Measurements from ENCODE around the gene PHLDB3. TPM values are rescaled to one million over a fixed set of nuclear protein-coding genes. Genes with fewer than 3 reads are reported as not detected.

The PHLDB3 gene
- total and polyA plus RNA-seq, 2 of the 13 experiments (the other 11 are each of a cell fraction or from before 2014, with no cell fraction given): 11.3 to 14.5 TPM

DNA sequence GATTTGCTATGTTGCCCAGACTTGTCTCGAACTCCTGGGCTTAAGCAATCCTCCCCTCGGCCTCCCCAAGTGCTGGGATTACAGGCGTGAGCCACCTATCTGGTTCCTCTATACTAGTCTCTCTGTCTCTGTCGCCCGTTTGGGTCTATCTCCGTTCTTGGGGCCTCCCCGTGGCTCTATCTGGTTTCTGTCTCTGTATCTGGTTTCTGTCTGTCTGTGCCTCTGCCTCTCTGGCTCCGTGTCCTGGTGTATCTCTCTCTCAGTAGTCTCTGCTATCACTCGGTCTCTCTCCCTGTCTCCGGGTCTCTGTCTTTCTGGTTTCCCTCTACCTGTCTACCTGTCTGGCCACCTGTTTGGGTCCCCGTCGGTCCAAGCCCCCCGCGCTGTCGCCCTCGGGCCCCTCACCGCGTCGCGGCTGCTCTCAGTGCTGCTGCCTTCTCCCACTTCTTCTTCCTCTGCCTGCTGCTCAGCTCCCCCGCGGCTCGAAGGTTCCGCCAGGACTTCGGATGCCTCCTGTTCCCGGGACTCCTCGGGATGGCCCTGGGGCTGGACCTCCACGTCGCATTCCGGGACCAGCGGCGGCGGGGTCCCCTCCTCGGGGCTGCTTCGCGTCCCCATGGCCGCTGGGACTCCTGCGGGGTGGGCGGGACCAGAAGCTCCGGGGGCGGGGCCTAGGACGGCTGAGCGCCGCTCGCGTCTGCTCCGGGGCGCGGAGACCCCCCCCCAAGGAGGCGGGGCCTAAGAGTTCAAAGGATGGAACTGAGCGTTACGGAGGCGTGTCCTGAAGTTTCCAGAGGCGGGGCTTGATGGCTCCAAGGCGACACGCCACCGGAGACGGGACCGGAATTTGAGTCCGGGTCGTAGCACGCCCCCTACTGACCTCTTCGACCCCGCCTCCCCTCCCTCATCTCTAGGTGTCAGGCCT is 783 bp downstream of the PHLDB3 start (continued):
- TF ChIP-seq, protein P1, sequence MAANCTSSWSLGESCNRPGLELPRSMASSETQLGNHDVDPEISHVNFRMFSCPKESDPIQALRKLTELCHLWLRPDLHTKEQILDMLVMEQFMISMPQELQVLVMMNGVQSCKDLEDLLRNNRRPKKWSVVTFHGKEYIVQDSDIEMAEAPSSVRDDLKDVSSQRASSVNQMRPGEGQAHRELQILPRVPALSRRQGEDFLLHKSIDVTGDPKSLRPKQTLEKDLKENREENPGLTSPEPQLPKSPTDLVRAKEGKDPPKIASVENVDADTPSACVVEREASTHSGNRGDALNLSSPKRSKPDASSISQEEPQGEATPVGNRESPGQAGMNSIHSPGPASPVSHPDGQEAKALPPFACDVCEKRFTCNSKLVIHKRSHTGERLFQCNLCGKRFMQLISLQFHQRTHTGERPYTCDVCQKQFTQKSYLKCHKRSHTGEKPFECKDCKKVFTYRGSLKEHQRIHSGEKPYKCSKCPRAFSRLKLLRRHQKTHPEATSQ (CRISPR knock-in tag; IDR thresholded peaks at IDR 0.05; ENCODE audit: borderline replicate concordance): no peak
- no peak for TF ChIP-seq ZNF569 (CRISPR knock-in tag; IDR thresholded peaks at IDR 0.05; ENCODE audit: borderline replicate concordance)
- no peak for TF ChIP-seq TCF7 (IDR thresholded peaks at IDR 0.05; ENCODE audit: low read depth)
- TF ChIP-seq HNF4G (IDR thresholded peaks at IDR 0.05; ENCODE audit: borderline replicate concordance, low read depth, low read length): no peak
- peak; percentile 17 for TF ChIP-seq HNF4G (CRISPR knock-in tag; IDR thresholded peaks at IDR 0.05; ENCODE audit: borderline replicate concordance, low read depth)
- no peak for TF ChIP-seq ZNF775 (CRISPR knock-in tag; IDR thresholded peaks at IDR 0.05; ENCODE audit: borderline replicate concordance)
- TF ChIP-seq ZNF589 (CRISPR knock-in tag; conservative IDR thresholded peaks at IDR 0.05): no peak
- TF ChIP-seq ZNF549 (CRISPR knock-in tag; IDR thresholded peaks at IDR 0.05): no peak
- TF ChIP-seq, protein P2, sequence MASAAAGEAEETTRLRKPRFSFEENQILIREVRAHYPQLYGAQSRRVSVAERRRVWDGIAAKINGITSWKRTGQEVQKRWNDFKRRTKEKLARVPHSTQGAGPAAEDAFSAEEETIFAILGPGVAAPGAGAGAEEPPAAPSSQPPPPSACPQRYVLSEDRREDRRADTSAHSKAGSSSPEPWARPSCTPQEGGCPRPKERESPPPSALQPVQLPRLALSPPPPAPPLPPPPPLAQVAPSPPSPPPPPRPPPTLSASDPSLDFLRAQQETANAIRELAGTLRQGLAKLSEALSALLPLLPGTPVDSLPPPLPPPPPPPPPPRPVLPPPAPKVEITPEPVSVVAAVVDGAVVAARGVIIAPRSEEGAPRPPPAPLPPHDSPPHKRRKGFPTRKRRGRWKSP (CRISPR knock-in tag; IDR thresholded peaks at IDR 0.05): no peak; the same call in 1 of the 2 replicates
- TF ChIP-seq ZSCAN20 (CRISPR knock-in tag; IDR thresholded peaks at IDR 0.05; ENCODE audit: borderline replicate concordance): no peak
- no peak for TF ChIP-seq ZNF296 (CRISPR knock-in tag; conservative IDR thresholded peaks at IDR 0.05)
- TF ChIP-seq ZNF709 (CRISPR knock-in tag; IDR thresholded peaks at IDR 0.05): no peak
- TF ChIP-seq, protein P3, sequence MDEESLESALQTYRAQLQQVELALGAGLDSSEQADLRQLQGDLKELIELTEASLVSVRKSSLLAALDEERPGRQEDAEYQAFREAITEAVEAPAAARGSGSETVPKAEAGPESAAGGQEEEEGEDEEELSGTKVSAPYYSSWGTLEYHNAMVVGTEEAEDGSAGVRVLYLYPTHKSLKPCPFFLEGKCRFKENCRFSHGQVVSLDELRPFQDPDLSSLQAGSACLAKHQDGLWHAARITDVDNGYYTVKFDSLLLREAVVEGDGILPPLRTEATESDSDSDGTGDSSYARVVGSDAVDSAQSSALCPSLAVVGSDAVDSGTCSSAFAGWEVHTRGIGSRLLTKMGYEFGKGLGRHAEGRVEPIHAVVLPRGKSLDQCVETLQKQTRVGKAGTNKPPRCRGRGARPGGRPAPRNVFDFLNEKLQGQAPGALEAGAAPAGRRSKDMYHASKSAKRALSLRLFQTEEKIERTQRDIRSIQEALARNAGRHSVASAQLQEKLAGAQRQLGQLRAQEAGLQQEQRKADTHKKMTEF (CRISPR knock-in tag; IDR thresholded peaks at IDR 0.05): no peak; the same call in none of the 2 replicates
- TF ChIP-seq ZNF703 (CRISPR knock-in tag; IDR thresholded peaks at IDR 0.05; ENCODE audit: borderline replicate concordance): no peak
- TF ChIP-seq SP1 (IDR thresholded peaks at IDR 0.05): no peak
- TF ChIP-seq SP1 (CRISPR knock-in tag; IDR thresholded peaks at IDR 0.05): peak; percentile 65
- no peak for TF ChIP-seq ZNF720 (CRISPR knock-in tag; IDR thresholded peaks at IDR 0.05)
- TF ChIP-seq, protein P4, sequence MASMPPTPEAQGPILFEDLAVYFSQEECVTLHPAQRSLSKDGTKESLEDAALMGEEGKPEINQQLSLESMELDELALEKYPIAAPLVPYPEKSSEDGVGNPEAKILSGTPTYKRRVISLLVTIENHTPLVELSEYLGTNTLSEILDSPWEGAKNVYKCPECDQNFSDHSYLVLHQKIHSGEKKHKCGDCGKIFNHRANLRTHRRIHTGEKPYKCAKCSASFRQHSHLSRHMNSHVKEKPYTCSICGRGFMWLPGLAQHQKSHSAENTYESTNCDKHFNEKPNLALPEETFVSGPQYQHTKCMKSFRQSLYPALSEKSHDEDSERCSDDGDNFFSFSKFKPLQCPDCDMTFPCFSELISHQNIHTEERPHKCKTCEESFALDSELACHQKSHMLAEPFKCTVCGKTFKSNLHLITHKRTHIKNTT (CRISPR knock-in tag; IDR thresholded peaks at IDR 0.05): no peak
- TF ChIP-seq HDAC1 (CRISPR knock-in tag; IDR thresholded peaks at IDR 0.05): peak; percentile 43; the same call in 1 of the 2 replicates
- TF ChIP-seq, protein P5, sequence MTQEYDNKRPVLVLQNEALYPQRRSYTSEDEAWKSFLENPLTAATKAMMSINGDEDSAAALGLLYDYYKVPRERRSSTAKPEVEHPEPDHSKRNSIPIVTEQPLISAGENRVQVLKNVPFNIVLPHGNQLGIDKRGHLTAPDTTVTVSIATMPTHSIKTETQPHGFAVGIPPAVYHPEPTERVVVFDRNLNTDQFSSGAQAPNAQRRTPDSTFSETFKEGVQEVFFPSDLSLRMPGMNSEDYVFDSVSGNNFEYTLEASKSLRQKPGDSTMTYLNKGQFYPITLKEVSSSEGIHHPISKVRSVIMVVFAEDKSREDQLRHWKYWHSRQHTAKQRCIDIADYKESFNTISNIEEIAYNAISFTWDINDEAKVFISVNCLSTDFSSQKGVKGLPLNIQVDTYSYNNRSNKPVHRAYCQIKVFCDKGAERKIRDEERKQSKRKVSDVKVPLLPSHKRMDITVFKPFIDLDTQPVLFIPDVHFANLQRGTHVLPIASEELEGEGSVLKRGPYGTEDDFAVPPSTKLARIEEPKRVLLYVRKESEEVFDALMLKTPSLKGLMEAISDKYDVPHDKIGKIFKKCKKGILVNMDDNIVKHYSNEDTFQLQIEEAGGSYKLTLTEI (CRISPR knock-in tag; conservative IDR thresholded peaks at IDR 0.05): no peak
- no peak for TF ChIP-seq ZC3H4 (CRISPR knock-in tag; IDR thresholded peaks at IDR 0.05; ENCODE audit: borderline replicate concordance)
- TF ChIP-seq ZIK1 (CRISPR knock-in tag; IDR thresholded peaks at IDR 0.05; ENCODE audit: borderline replicate concordance, low read depth): no peak
- no peak for TF ChIP-seq KLF11 (CRISPR knock-in tag; IDR thresholded peaks at IDR 0.05)
